ENCODE measurements around the gene SYPL2.

- TF ChIP-seq EZH2 (IDR thresholded peaks at IDR 0.05; ENCODE audit: borderline replicate concordance, low read depth, low read length, severe bottlenecking) = no peak
- TF ChIP-seq, protein P1, sequence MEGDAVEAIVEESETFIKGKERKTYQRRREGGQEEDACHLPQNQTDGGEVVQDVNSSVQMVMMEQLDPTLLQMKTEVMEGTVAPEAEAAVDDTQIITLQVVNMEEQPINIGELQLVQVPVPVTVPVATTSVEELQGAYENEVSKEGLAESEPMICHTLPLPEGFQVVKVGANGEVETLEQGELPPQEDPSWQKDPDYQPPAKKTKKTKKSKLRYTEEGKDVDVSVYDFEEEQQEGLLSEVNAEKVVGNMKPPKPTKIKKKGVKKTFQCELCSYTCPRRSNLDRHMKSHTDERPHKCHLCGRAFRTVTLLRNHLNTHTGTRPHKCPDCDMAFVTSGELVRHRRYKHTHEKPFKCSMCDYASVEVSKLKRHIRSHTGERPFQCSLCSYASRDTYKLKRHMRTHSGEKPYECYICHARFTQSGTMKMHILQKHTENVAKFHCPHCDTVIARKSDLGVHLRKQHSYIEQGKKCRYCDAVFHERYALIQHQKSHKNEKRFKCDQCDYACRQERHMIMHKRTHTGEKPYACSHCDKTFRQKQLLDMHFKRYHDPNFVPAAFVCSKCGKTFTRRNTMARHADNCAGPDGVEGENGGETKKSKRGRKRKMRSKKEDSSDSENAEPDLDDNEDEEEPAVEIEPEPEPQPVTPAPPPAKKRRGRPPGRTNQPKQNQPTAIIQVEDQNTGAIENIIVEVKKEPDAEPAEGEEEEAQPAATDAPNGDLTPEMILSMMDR (IDR thresholded peaks at IDR 0.05; ENCODE audit: borderline replicate concordance, extremely low read depth, low read length, poor library complexity, severe bottlenecking) = no peak
Observed at GRCh38 chr1:109483672-109484518, 17.5 kb downstream of the SYPL2 start, which contains the start of gene ATXN7L2.
